Measurements from ENCODE around the gene THOP1.
A peak's percentile ranks its signal among the peaks of the same experiment; 100 is the strongest.
"Not testable (repeated sequence)": the region's sequence is repeated elsewhere in the genome, so short reads cannot be mapped to it uniquely, and the experiment has no call there.

THOP1 gene

DNA sequence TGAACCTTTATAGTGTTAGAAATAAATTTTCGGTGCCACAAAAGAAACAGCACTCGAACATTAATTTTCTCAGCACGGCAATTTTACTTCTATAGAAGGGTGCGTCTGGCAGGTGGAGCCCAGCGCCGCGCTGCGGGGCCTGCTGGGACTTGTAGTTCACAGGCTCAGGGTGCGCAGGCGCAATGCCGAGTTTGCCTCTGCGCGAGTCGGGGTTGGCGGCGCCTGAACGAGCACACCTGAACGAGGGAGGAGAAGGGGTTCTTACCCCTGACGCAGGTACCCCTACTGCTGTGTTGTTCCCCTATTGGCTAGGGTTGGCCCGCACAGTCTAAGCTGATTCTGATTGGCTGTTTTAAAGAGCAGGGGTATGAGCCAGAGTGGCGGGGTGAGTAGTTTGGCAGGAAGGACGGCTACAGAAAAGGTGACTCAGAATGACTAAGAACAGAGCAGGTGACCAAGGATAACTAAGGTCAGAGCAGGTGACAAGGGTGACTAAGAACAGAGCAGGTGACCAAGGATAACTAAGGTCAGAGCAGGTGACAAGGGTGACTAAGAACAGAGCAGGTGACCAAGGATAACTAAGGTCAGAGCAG, 32.0 kb downstream of the THOP1 start:
- not testable (repeated sequence) for DNase-seq (ENCODE audit: low read depth)

DNA sequence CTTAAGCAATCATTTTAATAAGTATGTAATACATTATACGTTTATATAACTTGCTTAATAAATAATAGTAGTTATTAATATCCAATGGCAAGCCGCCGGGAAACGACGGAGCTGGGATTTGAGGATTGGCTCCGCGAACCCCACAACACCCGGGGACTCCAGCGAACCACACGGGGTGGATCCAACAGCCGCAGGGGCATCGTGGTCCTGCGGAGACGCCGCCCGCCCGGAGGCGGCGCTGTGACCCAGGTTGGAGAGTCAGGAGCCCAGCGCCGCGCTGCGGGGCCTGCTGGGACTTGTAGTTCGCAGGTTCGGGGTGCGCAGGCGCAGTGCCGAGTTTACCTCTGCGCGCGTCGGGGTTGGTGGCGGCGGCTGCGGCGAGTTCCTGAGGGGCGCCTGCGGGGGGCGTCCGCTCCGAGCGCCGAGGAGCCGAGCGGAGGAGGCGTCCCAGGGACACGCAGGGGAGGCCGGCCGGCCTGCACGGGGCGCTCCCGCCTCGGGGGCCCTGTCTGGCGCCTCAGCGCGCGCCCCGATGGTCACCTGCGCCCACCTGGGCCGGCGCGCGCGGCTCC, 34.3 kb downstream of the THOP1 start, which contains the start of gene ZNF554:
TSS of gene ZNF554 (plus strand) at position 329 of the 572 bp plus-strand sequence. CDS start at position 533, 204 bp downstream.
- DNase-seq (ENCODE audit: low read depth), result peak; percentile 77

DNA sequence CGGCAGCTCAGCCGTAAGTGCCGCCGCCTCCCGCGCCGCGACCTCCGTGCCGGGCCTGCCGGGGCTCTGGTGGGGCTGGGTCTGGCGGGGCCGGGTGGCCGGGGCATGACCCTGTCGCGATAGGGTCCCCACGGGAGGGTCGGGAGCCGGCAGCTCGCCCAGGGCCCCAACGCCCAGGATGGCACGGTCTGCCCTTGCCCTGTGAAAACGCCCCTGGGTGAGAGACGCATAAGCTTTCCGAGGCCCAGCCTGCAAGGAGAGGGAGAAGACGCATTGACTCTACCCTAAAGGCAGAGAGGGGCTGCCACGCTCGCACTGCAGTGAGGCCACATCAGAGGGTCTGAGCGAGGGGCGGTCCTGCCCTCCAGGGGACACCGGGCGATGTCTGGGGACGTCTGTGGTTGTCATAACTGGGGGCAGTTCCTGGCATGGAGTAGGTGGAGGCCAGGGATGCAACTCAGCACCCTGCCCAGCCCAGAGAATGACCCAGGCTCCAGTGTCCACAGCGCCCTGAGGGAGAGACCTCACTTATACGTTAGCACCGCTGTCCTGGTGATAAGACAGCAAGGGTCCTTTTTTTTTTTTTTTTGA, 34.9 kb downstream of the THOP1 start:
- no peak for DNase-seq (ENCODE audit: low read depth)

DNA sequence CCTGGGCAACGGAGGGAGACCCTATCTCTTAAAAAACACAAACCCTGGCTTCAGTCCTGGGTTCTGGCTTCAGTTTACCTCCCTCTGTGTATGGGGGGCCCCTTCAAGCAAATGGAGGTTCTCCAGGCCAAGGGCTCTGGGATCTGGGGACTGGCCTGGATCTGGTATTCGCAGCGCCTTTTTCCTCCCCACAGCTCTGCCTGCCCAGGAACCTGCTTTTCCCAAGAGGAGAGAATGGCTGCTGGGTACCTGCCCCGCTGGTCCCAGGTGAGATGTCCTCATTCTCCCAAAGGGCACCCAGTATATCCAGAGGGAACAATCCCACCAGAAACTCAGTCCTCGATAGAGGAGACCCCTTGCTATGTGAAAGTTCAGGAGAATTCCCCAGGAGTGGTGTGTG, 37.5 kb downstream of the THOP1 start:
- no peak for DNase-seq (ENCODE audit: low read depth)

DNA sequence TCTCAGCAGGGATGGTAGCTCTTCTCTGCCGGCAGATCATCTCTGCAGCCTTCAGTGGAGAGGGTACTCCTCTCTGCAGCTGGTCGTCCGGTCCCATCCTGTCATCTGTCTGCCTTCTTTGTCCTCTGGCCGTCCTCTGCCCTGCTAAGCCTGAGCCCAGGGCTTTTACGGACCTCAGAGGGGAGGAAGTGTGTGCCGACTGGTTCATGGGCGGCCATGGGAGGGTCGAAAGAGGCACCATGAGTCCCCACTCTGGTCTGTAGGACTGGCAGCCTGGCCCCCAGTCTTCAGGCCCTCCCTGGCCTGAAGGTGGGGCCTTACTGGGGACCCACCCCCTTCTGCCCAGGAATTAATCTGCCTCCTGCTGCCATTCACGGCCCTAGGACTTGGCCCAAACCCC, 38.3 kb downstream of the THOP1 start:
- DNase-seq (ENCODE audit: low read depth), result no peak

DNA sequence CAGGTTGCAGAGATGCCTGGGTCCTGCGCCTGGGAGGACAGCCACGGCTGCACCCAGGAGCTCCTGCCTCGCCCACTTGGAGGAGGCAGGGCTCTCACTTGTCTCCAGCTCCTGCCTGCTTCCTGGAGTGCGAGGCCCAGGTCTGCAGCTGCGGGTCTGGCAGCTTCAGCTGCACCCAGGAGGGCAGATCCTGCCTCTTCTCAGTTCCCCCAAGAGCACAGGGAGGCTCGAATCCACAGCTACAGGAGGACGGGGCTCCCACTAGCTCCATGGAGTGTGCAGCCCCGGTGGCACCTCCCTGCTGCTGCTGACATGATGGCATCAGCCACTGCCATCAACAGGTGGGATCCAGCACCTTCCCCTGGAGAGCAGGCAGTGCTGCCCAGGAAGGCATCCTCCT, 38.8 kb downstream of the THOP1 start:
- no peak for DNase-seq (ENCODE audit: low read depth)

DNA sequence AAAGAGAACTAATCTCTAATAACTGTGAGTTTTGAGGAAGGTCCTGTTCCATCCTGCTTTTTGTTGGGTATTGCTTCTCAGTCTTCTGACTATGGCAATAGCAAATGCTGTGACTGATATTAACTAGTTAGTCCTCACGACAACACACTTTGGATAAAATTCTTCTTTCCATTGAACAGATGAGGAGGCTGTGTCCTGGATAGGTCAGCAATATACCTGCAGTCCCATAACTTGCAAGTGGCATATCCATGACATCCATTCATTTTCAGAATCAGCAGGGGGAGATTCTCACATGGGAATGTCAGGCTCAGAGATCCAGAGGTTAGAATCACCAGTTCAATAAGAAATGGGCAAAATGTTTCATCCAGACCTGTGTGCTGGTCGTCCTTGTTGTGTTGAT, 41.7 kb downstream of the THOP1 start:
- DNase-seq (ENCODE audit: low read depth), result no peak

DNA sequence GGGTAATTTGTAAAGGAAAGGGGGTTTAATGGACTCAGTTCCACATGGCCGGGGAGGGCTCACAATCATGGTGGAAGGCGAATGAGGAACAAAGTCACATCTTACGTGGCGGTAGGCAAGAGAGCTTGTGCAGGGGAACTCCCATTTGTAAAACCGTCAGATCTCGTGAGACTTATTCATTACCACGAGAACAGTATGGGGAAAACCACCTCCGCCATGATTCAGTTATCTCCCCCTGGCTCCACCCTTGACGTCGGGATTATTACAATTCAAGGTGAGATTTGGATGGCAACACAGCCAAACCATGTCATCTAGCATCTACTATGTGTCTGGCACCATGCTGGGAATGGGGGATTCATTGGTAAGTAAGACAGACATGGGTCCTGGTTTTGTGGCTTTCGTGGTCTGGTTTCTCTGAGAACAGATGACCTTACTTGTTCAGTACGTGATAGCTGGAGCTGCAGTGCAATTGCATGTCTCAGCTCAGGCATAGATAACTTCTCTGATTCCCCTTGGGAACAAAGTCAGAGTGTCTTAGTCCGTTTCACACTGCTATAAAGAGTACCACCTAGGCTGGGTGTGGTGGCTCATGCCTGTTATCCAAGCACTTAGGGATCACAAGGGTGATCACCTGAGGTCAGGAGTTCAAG, 42.7 kb downstream of the THOP1 start:
- no peak for DNase-seq (ENCODE audit: low read depth)

DNA sequence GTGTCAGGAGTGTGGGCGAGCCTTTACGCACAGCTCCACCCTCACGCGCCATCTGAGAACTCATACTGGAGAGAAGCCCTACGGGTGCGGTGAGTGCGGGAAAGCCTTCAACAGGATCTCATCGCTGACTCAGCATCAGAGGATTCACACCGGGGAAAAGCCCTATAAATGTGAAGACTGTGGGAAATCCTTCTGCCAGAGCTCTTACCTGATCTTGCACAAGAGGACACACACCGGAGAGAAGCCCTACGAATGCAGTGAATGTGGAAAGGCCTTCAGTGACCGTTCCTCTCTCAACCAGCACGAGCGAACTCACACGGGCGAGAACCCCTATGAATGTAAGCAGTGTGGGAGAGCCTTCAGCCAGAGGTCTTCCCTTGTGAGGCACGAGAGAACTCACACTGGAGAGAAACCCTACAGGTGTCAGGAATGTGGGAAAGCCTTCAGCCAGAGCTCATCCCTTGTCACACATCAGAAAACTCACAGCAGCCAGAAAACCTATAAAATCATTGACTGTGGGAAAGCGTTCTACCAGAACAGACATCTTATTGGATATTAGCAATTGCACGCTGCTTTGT, 49.1 kb downstream of the THOP1 start:
- no peak for DNase-seq (ENCODE audit: low read depth)

DNA sequence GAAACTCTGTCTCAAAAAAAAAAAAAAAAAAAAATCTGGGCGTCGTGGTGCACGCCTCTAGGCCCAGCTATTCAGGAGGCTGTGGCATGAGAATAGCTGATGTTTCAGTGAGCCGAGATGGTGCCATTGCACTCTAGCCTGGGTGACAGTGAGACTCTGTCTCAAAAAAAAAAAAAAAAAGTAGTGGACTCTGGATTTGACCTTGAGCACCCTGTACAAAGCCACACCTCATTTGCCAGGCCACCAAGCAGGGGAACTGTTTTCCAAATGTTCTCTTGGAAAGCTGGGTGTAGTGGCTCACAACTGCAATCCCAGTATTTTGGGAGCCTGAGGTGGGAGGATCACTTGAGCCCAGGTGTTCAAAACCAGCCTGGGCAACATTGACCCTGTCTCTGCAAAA, 52.1 kb downstream of the THOP1 start:
- DNase-seq (ENCODE audit: low read depth), result no peak

DNA sequence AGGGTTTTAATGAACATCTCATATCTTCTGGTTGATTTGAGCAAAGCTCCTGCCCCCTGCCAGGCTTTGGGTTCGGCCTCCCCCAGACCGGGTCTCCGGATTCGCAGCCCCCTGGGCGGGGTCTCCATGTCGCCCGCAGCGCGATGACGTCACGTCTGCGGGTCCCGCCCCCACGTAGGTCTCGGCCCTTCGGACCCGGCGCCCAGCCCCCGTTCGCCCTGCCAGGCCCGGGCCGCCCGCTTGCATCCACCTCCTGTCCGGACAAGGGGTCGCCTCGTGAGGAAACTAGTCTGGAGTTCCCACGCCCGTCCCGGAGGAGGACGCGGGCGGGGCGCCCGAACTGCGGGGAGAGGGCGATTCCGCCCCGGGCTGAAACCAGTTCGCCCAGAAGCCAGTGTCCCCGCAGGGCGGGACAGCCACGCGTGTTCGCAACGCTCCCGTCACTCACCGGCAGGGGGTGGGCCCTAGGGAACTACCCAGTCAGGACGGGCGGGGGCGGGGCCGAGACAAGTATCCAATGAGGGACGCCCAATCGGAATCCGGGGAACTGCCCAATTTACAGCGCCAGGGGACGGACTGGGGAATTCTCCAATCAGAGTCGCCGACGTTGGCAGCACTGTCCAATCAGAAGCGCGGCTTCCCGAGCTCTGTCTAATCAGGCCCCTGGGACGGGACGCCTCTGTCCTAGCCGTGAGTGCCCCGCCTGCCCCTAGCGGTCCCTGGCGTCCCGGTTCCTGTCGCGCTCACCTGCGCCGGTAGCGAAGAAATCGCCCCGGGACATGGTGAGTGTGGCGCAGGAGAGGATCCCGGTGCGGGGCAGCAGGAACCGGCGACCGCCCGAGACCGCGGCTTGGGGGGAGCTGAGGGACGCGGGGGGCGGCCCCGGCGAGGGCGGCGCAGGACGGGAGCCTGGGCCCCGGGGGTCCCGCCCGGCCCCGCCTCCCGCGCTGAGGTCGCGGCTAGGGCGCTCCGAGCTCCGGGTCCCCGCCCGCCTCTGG, 55.8 kb downstream of the THOP1 start, which contains the start of gene ZNF555:
TSS of gene ZNF555 (plus strand) at position 682 of the 998 bp plus-strand sequence. CDS start at position 780, 98 bp downstream.
- peak; percentile 98 for DNase-seq (ENCODE audit: low read depth)

DNA sequence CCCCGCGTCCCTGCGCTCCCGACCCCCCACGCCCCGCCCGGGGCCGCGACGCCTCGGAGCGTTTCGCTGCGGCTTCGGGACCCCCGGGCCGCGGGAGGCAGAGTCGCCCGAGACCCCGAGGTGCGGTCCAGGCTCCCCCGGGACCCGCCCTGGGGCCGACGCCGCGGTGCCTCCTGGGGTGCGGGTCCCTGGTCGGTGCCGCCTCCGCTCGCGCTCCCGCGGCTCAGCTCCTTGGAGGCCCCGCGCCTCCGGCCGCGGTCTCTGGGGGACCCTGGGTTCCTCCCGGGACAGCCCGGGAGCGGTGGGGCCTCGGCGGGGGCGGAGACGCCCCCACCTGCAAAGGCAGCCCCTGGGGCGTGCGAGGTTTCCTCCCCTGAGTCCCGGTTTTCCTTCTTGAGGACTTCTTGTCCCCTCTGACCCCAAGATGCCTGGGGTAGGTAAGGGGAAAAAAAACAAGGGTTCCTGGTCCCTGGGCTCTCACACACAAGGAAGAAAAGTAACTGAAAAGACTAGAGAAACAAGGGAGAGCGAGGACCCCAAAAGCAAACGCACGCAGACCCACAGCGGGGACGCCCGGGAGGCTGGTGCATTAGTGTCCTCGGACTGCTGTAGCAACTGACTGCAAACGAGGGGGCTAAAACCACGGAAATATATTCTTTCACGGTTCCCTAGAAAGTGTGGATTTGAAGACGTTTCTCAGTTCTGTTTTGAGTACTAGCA, 56.7 kb downstream of the THOP1 start:
- no peak for DNase-seq (ENCODE audit: low read depth)

DNA sequence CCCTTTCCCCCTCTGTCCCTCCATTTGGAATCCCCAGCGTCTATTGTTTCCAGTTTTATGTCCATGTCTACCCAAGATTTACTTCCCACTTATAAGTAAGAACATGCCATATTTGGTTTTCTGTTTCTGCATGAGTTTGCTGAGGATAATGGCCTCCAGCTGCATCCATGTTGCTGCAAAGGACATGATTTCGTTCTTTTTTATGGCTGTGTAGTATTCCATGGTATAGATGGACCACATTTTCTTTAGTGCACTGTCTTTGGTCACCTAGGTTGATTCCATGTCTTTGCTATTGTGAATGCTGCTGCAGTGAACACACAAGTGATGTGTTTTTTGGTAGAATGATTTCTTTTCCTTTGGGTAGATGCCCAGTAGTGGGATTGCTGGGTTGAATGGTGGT, 59.8 kb downstream of the THOP1 start:
- no peak for DNase-seq (ENCODE audit: low read depth)

DNA sequence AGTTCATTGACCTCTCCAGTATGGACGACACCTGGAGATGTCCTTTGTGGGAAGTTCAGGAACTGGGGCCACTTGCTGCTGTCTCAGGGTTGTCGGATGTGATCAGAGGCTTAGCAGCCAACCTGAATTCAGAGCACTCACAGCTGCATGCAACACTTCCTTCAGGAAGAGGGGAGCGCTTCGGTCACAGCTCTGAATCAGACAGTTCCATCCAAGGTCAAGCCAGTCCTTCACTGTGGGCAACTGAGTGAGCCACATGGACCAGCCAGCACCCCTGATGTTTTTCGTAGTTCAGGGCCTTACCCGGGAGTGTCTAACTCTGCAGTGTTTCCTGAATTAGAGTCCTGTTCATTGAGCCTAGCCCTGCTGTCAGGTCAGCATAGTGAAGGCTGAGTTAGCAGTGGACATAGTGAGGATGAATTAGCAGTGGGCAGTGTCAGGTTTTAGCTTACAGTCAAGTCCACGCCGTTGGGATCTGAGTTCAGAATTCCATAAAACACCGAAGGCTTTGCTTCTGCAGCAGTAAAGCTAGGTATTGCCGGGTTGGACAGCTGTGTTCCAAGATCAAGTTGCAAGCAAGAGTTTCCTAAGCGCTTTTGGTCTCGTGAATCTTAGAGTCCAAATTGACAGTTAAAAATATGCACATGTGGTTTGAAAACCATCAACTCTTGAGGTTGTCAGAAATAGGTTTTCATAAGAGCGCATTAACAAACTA, 61.0 kb downstream of the THOP1 start:
- DNase-seq (ENCODE audit: low read depth), result no peak

DNA sequence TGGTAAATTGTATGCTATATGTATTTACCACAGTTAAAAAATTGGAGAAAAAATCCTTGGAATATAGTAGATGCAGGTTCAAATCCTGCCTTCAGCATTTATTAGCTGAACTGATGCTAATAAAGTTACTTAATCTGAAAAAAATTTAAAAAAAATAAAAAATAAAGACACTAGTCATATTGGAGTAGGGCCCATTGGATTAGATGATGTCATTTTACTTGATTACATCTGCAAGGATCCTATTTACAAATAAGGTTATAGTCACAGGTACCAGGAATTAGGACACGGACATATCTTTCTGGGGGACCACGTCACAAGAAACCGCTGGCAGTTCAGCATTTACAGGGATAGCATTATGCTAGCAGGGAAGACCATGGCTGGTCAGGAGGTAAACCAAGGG, 62.2 kb downstream of the THOP1 start:
- DNase-seq (ENCODE audit: low read depth), result no peak

DNA sequence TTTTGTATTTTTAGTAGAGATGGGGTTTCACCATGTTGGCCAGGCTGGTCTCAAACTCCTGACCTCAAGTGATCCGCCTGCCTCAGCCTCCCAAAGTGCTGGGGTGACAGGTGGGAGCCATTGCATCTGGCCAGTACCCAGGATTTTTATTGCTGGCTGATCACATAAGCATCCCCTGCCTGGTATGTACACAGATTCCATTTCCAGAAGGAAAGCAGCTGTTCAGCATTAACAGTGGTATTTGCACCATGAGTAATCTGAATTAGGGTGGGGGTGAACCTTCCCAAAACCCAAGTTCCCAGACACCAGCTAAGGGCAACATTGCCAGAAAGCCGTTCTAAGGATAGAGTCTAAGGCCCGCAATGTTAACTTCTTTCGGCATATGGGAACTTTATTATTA, 63.3 kb downstream of the THOP1 start:
- no peak for DNase-seq (ENCODE audit: low read depth)

DNA sequence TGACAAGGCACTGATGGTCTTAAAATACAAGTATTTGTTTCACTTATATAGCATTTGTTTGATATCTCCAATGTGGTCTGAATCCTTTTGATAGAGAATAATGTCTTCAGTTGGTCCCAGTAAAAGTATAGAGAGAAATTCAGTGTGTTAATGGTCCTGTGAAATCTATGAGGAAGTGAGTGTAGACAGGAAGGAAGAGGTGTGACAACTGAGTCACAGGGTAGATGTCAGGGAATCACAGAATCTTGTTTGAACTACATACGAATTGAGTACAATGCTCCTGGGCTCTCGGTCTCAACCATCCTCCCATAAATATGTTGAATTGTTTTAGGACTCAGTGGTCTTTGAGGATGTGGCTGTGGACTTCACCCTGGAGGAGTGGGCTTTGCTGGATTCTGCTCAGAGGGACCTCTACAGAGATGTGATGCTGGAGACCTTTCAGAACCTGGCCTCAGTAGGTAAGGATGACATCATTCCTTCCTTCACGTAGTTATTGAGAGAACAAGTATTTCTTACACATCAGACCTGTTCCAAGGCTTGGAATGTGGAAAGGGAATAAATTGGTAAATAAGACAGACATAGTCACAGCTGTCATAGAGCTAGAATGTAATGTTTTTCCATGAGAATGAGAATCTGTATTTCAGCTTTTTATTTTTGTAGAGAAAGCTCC, 65.1 kb downstream of the THOP1 start:
- DNase-seq (ENCODE audit: low read depth), result no peak

DNA sequence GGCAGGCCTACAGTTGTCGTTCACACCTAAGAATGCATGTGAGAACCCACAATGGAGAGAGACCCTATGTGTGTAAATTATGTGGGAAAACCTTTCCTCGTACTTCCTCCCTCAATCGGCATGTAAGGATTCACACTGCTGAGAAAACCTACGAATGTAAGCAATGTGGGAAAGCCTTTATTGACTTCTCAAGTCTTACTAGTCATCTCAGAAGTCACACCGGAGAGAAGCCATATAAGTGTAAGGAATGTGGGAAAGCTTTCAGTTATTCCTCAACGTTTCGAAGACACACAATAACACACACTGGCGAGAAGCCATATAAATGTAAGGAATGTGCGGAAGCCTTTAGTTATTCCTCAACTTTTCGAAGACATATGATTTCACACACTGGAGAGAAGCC, 67.3 kb downstream of the THOP1 start:
- DNase-seq (ENCODE audit: low read depth), result no peak

DNA sequence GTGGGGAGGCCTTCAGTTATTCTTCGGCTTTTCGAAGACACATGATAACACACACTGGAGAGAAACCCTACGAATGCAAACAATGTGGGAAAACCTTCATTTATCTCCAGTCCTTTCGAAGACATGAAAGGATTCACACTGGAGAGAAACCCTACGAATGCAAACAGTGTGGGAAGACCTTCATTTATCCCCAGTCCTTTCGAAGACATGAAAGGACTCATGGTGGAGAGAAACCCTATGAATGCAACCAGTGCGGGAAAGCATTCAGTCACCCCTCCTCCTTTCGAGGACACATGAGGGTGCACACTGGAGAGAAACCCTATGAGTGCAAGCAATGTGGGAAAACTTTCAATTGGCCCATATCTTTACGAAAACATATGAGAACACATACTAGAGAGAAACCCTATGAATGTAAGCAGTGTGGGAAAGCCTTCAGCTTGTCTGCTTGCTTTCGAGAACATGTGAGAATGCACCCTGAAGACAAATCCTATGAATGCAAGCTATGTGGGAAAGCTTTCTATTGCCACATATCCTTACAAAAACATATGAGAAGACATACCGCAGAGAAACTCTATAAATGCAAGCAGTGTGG, 67.8 kb downstream of the THOP1 start:
- no peak for DNase-seq (ENCODE audit: low read depth)
